ENCODE results near the gene HECW1.
"Not testable (repeated sequence)": the region's sequence is repeated elsewhere in the genome, so short reads cannot be mapped to it uniquely, and the experiment has no call there.

The HECW1 gene

DNA sequence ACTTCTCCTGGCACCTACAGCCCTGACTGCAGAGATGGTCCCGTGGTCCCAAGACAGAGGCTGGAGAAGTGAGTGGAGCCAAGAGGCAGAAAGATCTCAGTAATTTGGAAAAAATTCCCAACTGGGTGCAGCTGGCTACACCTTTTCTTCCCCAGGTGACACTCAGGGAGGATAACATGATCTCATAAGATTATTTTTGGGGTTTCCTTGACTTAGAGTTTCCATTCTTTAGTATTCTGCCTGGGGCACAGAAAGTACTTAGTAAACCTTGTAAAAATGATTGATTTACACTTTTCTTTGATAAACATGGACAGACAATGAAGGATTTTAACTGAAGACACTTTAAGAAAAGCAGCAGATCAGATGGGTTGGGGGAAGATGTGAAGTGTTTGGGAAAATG is 38.6 kb downstream of the HECW1 start:
- DNase-seq, result no peak

DNA sequence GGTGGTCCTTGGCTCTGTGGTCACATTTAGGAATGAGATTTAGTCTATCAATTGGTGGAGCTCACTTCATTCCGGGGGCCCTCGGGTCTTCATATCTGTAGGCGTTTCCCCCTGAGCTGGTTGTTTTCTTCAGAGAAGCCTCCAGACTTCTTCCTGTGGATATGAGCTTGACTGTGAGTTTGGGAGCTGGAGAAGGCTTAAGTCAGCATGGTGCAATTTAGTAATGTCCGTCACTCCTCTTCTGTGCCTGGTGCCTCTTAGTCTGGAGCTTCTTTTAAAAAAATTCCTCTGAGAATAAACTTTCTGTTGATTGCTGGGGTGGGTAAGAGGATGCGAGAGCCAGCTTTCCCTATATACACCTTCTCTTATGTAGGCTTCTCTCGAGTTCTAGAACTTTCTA is 40.2 kb downstream of the HECW1 start:
- no peak for DNase-seq

DNA sequence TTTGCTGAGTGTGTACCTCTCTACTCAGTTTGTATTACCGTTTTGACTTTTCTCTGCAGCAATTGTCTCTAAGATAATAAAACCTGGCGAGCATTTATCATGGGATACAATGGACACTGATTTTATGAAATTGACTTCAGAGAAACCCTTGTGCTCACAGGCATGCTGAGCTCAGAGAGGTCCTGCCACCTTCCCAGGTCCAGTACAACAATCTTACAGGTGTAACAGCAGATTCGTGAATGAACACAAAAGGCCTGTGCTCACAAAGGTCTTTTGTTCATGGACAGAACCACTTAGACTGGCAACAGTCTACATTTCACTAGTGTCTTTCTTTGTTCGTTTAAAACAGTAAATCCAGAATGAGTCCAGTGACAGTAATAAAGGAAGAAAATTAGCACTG is 43.2 kb downstream of the HECW1 start:
- DNase-seq, result no peak

- DNase-seq, result no peak
These were observed 51.4 kb downstream of the HECW1 start for GRCh38 chr7:43163885-43164284.

- DNase-seq, result no peak
These were observed 52.3 kb downstream of the HECW1 start for GRCh38 chr7:43164757-43165156.

DNA sequence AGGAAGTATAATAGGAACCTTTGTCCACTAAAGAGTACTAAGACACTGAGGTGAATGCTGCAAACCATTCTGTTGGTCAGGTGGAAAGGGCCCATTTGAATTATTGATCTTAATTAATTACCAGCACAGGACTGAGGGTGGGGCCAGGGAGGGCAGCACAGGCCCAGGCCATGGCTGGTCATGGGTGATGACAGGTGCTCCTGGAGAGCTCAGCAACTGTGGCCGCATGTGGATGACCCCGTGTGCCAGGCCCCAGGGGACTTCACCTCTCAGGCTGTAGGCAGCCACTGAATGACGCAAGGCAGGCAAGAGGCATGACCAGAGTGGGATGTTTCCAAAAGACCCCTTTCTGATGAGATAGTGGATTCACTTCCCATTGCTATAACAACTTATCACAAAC is 54.2 kb downstream of the HECW1 start:
- no peak for DNase-seq

DNA sequence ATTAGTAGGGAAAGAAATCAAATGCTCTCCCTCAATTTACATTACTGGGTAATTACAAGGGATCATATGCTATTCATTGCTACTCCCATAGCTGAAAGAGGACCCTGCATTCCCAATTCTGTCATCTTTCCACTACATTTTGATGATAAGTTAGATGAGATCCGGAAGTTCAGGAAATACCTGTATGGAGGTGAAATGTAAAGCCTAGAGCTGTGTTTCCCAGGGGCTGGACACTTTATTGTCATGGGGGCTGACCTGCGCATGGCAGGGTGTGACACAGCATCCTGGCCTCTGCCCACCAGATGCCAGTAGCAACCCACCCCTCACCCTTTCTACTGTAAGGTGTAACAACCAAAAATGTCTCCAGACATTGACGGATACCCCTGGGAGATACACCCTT is 56.6 kb downstream of the HECW1 start:
- no peak for DNase-seq

GRCh38 chr7:43170571-43170970 is 58.1 kb downstream of the HECW1 start:
- no peak for DNase-seq

DNA sequence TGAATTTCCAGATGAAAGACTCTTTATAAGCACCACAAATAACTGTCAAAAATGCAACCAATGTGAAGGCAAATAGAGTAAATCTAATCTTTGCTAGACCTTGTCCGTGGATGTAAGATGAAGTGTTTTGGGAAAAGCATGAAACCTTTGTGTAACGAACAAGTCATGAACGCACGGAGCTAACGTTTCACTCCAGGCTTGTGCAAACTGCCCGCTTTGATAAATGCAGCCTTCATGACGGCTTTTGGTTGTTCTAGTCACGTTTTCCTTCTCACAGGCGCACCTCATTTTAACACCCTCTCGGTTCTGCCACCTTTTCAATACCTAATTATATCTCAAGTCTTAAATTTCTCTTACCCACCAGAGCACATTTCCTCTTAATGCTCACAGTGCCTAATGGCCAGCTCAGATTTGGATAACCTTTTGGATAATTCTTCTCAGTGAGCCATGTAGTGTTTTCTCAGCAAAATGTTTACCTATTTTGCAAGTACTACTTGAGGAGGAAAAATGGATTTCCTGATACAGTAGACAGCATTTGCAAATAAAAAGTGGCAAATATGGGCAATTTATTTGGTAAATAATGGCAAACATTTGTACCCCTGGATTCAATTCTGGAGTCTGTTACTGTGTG is 63.2 kb downstream of the HECW1 start:
- no peak for DNase-seq

GRCh38 chr7:43179393-43179792 is 66.9 kb downstream of the HECW1 start:
- no peak for DNase-seq

DNA sequence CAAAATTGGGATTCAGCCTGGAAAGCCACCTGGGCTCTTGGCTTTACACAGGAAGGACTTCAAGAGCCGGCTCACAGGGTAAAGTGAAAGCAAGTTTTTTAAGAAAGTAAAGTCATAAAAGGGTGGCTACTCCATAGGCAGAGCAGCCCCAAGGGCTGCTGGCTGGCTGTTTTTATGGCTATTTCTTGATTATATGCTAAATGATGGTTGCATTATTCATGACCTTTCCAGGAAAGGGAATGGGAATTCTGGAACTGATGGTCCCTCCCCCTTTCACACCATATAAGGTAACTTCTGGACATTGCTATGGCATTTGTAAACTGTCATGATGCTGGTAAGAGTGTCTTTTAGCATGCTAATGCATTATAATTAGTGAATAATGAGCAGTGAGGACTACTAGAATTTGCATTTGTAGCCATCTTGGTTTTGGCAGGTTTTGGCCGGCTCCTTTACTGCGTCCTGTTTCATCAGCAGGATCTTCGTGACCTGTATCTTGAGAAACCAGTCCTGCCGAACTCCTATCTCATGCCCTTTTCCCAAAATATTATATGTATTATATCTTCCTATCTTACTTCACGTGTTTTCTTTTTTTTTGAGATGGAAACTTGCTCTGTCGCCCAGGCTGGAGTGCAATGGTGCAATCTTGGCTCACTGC is 80.5 kb downstream of the HECW1 start:
- DNase-seq, result no peak

GRCh38 chr7:43193893-43194292 is 81.4 kb downstream of the HECW1 start:
- no peak for DNase-seq

GRCh38 chr7:43195256-43195655 is 82.8 kb downstream of the HECW1 start:
- DNase-seq, result no peak

DNA sequence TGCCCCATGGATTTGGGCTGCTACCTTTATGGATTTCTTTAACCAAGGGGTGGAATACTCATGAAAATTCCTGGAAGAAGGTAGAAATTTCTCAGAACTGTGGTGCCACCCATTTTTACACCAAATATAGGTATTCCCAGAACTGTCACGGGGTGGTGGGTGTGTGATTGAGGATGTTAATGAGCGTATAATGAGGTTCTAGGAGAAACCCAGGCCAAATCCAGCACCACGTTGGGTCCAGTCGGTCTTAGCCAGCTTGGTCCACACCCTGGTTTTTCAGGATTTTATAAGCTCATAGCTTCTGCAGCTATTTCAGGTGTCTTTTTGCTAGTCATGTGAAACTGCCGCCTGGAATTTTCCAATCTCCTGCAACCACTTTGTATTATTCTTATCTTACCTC is 83.3 kb downstream of the HECW1 start:
- DNase-seq, result no peak

DNA sequence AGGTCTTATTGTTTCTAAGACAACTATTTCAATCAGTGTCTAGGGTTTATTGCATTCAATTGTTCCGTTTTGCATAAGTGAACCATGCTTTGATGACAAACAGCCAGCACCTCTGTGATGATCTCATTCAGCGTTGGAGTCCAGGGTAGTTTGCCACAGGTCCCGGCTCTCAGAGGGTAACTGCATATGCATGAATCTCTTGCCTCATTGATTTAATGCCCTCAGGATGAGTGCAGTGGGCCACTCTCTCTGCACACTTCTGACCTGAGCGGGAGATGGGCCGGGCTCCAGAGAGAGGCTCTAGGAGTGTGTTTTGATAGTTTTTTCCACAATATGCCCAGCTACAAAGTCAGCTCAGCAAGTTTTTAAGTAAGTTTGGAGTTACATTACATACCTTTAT is 83.9 kb downstream of the HECW1 start:
- DNase-seq, result no peak

DNA sequence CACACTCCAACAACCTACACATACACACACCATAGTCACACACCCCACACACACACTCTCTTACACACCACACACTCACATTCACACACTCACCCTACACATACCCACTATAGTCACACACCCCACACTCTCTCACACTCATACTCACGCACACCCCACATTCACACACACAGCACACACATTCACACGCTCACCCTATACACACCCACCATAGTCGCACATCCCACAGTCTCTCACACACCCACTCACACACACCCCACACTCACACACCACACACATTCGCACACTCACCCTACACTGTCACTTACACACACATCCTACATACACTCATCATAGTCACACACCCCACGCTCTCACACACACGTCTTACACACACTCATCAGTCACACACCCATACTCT is 85.6 kb downstream of the HECW1 start:
- no peak for DNase-seq

DNA sequence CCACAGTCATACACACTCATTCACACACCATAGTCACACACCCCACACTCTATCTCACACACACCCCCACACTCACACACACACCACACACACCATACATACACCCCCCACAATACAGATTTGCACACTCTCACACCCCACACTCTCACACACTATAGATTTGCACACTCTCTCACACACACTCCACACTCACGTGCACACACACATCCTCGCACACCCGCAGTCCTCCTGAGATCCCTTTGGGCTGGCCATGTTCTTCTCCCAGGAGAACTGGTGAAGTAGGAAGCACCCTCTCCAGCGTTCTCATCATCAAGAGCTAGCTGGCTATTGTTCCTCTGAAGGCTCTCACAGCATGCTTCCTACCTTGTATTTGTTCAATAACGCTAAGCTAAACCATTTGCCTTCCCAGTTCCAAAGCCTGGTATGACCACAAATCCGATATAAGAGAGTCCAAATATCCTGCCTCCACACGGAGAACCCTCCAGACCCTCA is 86.2 kb downstream of the HECW1 start:
- no peak for DNase-seq

DNA sequence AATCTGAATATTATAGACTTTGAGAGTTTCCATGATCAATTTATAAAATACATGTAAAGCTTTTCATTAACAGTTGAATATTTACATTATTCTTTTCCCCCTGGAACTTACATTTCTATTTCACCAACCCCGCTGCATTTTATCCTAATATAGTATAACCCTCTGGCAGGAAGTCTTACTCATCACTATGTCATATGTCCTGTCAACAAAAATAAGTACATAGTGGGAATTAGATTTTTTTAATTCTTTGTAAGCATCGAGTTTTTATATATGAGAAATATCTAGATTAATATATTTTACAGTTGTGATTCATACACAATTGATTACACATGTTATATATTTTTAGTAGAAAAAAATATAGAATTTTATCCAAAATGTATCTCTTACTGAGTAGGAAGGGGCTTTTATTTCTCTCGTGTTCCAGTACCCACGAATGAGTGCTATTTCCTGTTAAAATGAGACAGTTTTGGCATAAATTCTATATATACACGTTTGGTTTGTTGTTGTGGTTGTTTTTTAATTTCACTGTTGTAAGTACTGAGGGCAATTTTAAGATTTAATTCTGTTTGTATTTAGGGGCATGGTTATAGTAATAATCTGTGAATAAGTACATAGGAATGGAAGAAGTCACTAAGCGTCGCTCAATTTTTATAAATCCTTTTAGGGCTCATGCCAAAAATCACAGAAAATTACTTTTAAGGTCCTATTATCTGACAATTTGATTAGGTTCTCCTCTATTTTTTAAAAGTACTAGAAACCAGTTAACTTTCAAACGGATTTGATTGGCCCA is 87.1 kb downstream of the HECW1 start:
- DNase-seq, result no peak

DNA sequence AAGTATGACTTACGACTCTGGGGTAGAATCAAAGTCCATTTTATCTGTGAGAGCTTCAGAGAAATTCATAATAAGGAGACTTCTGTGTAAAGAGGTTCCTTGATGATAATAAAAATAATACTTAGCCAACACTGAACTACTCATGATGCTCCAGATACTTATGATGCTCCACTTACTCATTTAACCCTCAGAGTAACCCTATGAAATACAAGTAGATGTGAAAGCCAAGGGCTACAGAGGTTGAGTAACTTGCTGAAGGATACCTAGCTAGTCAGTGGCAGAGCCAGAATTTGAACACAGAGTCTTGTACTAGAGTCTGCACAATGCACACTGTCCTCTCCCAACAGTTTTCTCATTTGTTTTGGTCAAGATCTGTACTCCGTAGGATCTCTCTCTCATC is 89.5 kb downstream of the HECW1 start:
- DNase-seq, result no peak

- DNase-seq, result no peak
These were observed 91.6 kb downstream of the HECW1 start for GRCh38 chr7:43204081-43204480.

DNA sequence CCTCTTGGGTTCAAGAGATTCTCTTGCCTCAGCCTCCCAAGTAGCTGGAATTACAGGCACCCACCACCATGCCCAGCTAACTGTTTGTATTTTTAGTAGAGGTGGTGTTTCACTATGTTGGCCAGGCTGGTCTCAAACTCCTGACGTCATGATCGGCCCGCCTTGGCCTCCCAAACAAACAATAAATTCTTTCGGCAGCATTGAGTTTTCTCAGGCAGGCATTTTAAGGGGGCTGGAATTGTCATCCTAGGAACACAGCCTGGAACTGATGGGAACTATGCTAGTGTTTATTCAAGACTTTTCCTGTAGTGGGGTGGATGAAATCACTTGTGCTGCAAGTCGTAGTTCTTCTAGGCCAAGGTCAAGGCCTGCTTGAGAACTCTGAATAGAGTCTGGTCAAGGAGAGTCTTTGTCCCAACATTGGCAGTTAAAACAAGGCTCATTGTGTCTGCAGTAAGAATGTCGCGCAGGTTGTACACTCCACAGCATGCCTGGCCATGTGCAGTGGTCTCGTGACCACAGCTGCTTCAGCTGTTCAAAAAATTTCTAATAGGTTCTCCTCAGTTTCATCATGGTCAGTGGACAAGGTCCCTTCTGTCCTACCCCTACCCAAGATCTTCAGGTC is 92.8 kb downstream of the HECW1 start:
- no peak for DNase-seq

- no peak for DNase-seq
These were observed 95.8 kb downstream of the HECW1 start for GRCh38 chr7:43208242-43208641.

DNA sequence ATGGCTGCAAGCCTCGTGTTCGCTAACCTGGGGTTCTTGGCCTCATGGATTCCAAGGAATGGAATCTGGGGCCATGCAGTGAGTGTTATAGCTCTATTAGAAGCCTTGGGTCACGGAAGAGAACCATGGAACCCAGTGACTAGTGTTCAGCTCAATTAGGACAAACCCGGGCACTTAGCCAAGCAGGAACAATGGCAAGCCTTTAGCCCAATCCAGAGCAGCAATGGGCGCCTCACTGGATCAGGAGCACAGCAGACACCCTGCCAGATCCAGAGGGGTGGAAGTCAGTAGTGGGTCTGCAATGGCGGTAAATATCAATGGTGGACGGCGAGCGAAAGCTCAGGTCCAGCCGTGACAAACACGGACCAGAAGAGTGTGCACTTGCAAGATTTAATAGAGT is 98.1 kb downstream of the HECW1 start:
- DNase-seq, result not testable (repeated sequence)

- DNase-seq, result no peak
These were observed 98.8 kb downstream of the HECW1 start for GRCh38 chr7:43211286-43211685.
